Kidney (tissue), 14 donors: ENCODE data around the gene TMEM147. TPM values are rescaled to one million over a fixed set of nuclear protein-coding genes. Genes with fewer than 3 reads are reported as not detected.

Experiments used
- DNase-seq, 5 donors: peaks; one replicate each; pipeline ENCODE4 v3.0.0-alpha.2; 2013 to 2020
- FAIRE-seq: peaks from 2 replicates; lab custom pipeline; 2012; peaks lifted over from hg19 to GRCh38; lab: Jason Lieb, UNC
- H3K27ac ChIP-seq, 2 donors: one replicate each; pipeline ENCODE4 v1.7.0; 2013; ENCODE audit warnings: low read depth in 2 of 2, low read length in 2 of 2, inconsistent platforms in 1 of 2
- H3K27me3 ChIP-seq: one replicate; pipeline ENCODE4 v1.7.1; 2013; ENCODE audit warnings: low read length, inconsistent platforms; ENCODE audit not compliant: control insufficient read depth, insufficient read depth
- H3K36me3 ChIP-seq, 3 donors: one replicate each; pipeline versions ENCODE4 v1.7.0 to v1.7.1; 2013; ENCODE audit warnings: low read length in 3 of 3, control low read depth in 1 of 3, inconsistent platforms in 1 of 3; ENCODE audit not compliant: insufficient read depth in 3 of 3, control insufficient read depth in 2 of 3
- H3K4me1 ChIP-seq, 3 donors: one replicate each; pipeline versions ENCODE4 v1.7.0 to v1.7.1; 2013; ENCODE audit warnings: low read length in 3 of 3, inconsistent platforms in 1 of 3, low read depth in 1 of 3; ENCODE audit not compliant: control insufficient read depth in 2 of 3, insufficient read depth in 2 of 3
- H3K4me3 ChIP-seq, 3 donors: one replicate each; pipeline versions ENCODE4 v1.7.0 to v1.8.1; 2013; ENCODE audit warnings: low read length in 3 of 3, control low read depth in 1 of 3, inconsistent platforms in 1 of 3
- H3K9ac ChIP-seq, 3 donors: one replicate each; pipeline versions ENCODE4 v1.7.0 to v1.7.1; 2013; ENCODE audit warnings: low read length in 3 of 3, control low read depth in 1 of 3, inconsistent platforms in 1 of 3
- H3K9me3 ChIP-seq, 3 donors: one replicate each; pipeline versions ENCODE4 v1.7.0 to v1.7.1; 2013; ENCODE audit warnings: low read length in 3 of 3, control low read depth in 1 of 3, inconsistent platforms in 1 of 3; ENCODE audit not compliant: control insufficient read depth in 2 of 3, insufficient read depth in 1 of 3
- intact Hi-C: fragments of 100-400 bp; cut with DNase I; formaldehyde crosslinking; loops from one replicate; pipeline ENCODE4 v1.11.1; 2022
- polyA plus RNA-seq: library from polyadenylated mRNA; stranded (reverse); fragments of 350-450 nt; fragmentation: Illumina TruSeq; extraction: RNeasy Lipid Tissue Mini Kit (QIAGEN cat#74804); gene quantifications from one replicate; pipeline ENCODE4 v1.2.3, GENCODE V29; 2014; ENCODE audit warnings: low read depth, low replicate concordance; ENCODE audit not compliant: insufficient read depth
- total RNA-seq: library from RNA; stranded (reverse); fragmentation: NEBNext Ultra II Directional; extraction: Animal tissue kit (Norgen Biotek cat#: 25700); gene quantifications from one replicate; pipeline ENCODE4 v1.2.1, GENCODE V29; 2021
- TF ChIP-seq, protein P1 (sequence below): IDR thresholded peaks from 3 replicates; pipeline ENCODE4 v1.5.1; 2012; ENCODE audit warnings: mild to moderate bottlenecking, moderate library complexity, borderline replicate concordance; ENCODE audit not compliant: insufficient read depth; ENCODE audit errors: extremely low read depth
- donor health status: control.
- donor health status: control.
- donor health status: control.
- donor health status: control.
- donor health status: control.
- donor health status: DM: yes; HTN: yes; CAD: no.
- donor health status: Normal renal cell carcinoma (clear cell type).

The TMEM147 gene
- total and polyA plus RNA-seq, 2 donors from 2014 or later: 76.9 to 233 TPM

DNA sequence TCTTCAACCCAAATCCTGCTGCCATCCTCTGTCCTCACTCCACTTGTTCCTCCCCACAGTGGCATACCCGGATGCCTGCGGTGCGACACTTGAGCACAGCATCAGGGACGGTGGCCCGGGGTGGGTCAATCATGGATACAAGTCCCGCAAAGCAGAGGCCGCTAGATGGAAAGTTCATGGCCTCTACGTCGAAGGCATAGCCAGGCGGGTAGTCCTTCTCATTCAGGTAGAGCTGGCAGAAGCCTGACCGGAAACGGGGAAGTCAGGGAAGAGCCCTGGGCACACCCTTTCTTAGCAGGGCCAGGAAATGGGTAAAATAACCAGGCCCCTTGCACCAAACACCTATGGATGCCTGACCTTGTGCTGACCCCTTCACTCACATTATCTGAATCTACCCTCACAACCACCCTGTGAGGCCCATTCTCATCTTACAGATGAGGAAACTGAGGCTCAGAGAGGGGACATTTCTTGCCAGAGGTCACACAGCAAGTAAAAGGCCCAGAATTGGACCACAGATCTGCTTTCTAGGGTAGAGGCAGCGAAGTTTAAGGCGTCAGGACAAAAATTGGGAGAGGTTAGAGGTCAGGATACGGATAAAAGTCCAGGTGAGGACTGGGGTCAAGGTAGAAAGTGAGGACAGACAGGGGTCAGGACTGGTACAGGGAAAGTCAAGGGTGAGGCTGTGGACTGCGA is 11.6 kb downstream of the TMEM147 start:
- no peak overlapping the region for H3K9ac ChIP-seq
- peak overlapping the region in 1 of 3 donors; percentile 1 for H3K4me3 ChIP-seq
- DNase-seq (peak in 2 of 5 donors; percentile 41 to 48), FAIRE-seq (no peak)
- H3K4me1 ChIP-seq: peaks cover 0 to 2% (median 0%) of the 10 kb centered on the region in 3 donors
- H3K27ac ChIP-seq: no peak overlapping the region
- TF ChIP-seq, protein P1, sequence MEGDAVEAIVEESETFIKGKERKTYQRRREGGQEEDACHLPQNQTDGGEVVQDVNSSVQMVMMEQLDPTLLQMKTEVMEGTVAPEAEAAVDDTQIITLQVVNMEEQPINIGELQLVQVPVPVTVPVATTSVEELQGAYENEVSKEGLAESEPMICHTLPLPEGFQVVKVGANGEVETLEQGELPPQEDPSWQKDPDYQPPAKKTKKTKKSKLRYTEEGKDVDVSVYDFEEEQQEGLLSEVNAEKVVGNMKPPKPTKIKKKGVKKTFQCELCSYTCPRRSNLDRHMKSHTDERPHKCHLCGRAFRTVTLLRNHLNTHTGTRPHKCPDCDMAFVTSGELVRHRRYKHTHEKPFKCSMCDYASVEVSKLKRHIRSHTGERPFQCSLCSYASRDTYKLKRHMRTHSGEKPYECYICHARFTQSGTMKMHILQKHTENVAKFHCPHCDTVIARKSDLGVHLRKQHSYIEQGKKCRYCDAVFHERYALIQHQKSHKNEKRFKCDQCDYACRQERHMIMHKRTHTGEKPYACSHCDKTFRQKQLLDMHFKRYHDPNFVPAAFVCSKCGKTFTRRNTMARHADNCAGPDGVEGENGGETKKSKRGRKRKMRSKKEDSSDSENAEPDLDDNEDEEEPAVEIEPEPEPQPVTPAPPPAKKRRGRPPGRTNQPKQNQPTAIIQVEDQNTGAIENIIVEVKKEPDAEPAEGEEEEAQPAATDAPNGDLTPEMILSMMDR: no peak
- intact Hi-C loops: no loop called here
- H3K27me3 ChIP-seq: peaks cover 3% of the 10 kb centered on the region
- H3K36me3 ChIP-seq: no peaks in the 10 kb centered on the region
- H3K9me3 ChIP-seq: no peaks in the 10 kb centered on the region

DNA sequence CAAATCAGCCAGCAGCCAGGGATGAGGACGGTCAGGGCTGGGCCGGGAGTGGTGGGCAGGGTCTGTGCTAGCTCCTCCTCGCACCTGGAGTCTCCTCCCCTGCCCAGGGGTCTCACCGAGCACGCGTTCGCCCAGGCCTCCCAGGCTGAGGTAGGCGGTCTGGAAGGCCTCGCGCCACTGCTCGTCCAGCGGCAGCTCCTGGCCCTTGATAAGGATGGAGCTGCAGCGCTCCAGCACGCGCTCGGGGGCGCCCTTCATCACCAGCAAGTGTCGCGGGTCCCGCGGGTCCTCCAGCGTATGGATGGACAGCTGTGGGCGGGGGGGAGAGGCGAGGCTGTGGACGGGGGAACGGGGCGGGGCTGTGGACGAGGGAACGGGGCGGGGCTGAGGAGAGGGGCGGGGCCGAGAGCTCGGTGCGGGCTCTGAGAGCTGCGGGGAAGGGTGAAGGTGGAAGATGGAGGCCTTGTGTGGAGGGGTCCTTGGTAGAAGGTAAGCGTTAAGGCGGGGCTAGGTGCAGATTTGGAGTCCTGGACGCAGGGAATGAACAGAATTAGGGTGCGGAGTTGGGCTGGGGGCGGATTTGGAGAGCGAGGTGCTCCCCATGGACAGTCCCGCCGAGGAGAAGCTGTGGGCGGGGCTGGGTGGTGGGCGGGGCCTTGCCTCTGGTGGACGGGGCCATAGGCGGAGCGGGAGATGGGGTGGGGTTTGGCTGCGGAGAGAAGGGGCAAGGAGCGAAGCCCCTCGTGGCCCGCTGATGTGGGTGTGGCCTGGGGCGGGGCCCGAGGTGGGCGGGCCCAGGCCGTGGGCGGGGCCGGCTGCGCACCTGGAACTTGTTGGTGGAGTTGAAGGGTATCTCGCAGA is 12.3 kb downstream of the TMEM147 start:
- H3K27me3 ChIP-seq: peaks cover 3% of the 10 kb centered on the region
- FAIRE-seq: no peak
- no peak overlapping the region for H3K27ac ChIP-seq
- no peak overlapping the region for H3K9ac ChIP-seq
- H3K4me1 ChIP-seq: peaks cover 0 to 2% (median 0%) of the 10 kb centered on the region in 3 donors
- H3K36me3 ChIP-seq: no peaks in the 10 kb centered on the region
- intact Hi-C loops: no loop called here
- TF ChIP-seq, protein P1: no peak
- DNase-seq: peak; percentile 83 to 95 (median 88)
- peak overlapping the region in 1 of 3 donors; percentile 51 for H3K4me3 ChIP-seq
- no peaks in the 10 kb centered on the region for H3K9me3 ChIP-seq

DNA sequence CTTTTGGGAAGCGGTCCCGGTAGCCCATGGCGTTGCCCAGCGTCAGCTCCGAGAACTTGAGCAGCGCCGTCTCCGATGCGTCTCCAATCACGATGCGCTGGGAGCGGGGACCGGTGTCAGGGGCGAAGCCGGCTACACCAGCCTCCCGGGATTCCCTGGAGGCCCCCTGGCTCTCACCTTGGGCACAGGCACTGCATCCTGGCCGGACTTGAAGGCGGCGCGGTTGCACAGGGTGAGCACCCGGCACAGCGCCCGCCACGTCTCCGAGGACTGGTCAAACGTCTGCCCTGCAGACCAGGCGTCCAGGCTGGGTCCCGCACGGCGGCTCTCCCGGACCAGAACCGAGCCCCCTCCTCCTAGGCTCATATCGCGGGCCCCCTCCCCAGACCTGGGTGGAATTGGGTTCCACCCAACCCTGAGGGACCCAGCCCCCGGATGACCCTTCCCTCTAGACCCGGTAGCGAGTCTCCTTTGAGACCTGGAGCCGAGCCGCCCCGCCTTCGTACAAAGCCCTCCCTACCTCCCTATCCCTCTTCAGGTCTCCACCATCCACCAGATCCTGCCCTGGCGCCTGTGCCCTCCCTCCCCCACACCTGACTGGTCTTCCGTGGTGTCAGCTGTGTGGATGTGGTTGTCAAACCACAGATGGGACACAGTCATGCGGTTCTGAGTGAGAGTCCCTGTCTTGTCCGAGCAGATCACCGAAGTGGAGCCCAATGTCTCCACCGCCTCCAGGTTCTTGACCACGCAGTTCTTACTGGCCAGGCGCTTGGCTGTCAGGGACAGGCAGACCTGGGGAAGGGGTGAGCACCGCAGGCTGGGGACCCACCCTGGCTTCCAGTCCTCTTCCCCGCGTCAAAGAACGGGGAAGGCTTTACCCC is 13.2 kb downstream of the TMEM147 start:
- peaks cover 0 to 2% (median 0%) of the 10 kb centered on the region in 3 donors for H3K4me1 ChIP-seq
- DNase-seq (peak in 1 of 5 donors; percentile 76), FAIRE-seq (no peak)
- intact Hi-C loops: no loop called here
- no peaks in the 10 kb centered on the region for H3K36me3 ChIP-seq
- no peaks in the 10 kb centered on the region for H3K9me3 ChIP-seq
- H3K27me3 ChIP-seq: peaks cover 3% of the 10 kb centered on the region
- H3K27ac ChIP-seq: no peak overlapping the region
- H3K9ac ChIP-seq: no peak overlapping the region
- TF ChIP-seq, protein P1: no peak
- H3K4me3 ChIP-seq: no peak overlapping the region
